Measurements from ENCODE around the gene HK3.

The HK3 gene

DNA sequence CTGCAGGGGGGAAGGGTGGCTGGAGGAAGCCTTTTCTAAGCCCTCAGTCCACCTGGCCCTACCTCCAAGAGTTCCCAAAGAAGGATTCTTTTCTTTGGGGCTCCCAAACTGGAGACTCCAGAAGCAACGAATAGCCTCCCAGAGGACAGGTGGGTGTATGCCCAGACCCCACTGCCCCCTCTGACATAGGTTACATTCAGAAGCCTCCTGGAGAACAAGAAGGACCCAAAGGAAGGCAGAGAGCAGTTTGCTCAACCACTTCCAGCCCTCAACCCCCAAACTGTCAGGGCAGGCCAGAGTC lies 10.3 kb downstream of the HK3 start:
- no peak overlapping the region for H3K27ac ChIP-seq (ENCODE audit: low read length)
- no peak overlapping the region for H3K9ac ChIP-seq (ENCODE audit: low read depth, low read length)
- H2AFZ ChIP-seq (ENCODE audit: low read depth, low read length), result no peak overlapping the region
- peaks cover 3% of the 10 kb centered on the region for H3K27me3 ChIP-seq (ENCODE audit: insufficient read depth, low read length, poor library complexity)
- H3K4me3 ChIP-seq (ENCODE audit: low read depth in 1 of 2, low read length in 2 of 2), result no peak overlapping the region
- DNase-seq (no peak), ATAC-seq (ENCODE audit: insufficient read depth, low read depth) (no peak)
- no peak for TF ChIP-seq EZH2 (IDR thresholded peaks at IDR 0.05; ENCODE audit: borderline replicate concordance, low read depth, low read length, severe bottlenecking)
- TF ChIP-seq, protein P1, sequence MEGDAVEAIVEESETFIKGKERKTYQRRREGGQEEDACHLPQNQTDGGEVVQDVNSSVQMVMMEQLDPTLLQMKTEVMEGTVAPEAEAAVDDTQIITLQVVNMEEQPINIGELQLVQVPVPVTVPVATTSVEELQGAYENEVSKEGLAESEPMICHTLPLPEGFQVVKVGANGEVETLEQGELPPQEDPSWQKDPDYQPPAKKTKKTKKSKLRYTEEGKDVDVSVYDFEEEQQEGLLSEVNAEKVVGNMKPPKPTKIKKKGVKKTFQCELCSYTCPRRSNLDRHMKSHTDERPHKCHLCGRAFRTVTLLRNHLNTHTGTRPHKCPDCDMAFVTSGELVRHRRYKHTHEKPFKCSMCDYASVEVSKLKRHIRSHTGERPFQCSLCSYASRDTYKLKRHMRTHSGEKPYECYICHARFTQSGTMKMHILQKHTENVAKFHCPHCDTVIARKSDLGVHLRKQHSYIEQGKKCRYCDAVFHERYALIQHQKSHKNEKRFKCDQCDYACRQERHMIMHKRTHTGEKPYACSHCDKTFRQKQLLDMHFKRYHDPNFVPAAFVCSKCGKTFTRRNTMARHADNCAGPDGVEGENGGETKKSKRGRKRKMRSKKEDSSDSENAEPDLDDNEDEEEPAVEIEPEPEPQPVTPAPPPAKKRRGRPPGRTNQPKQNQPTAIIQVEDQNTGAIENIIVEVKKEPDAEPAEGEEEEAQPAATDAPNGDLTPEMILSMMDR (IDR thresholded peaks at IDR 0.05; ENCODE audit: borderline replicate concordance, extremely low read depth, low read length, poor library complexity, severe bottlenecking), result no peak
- no peaks in the 10 kb centered on the region for H3K79me2 ChIP-seq (ENCODE audit: insufficient read depth, low read length)
- no peaks in the 10 kb centered on the region for H3K4me1 ChIP-seq (ENCODE audit: insufficient read depth, low read length)
- no peaks in the 10 kb centered on the region for H3K9me3 ChIP-seq (ENCODE audit: insufficient read depth, low read length, severe bottlenecking)
- peaks cover 3% of the 10 kb centered on the region for H4K20me1 ChIP-seq (ENCODE audit: insufficient read depth, low read length)
- no peaks in the 10 kb centered on the region for H3K36me3 ChIP-seq (ENCODE audit: insufficient read depth, low read length)
- no peak overlapping the region for H3K4me2 ChIP-seq (ENCODE audit: insufficient read depth, low read length)

DNA sequence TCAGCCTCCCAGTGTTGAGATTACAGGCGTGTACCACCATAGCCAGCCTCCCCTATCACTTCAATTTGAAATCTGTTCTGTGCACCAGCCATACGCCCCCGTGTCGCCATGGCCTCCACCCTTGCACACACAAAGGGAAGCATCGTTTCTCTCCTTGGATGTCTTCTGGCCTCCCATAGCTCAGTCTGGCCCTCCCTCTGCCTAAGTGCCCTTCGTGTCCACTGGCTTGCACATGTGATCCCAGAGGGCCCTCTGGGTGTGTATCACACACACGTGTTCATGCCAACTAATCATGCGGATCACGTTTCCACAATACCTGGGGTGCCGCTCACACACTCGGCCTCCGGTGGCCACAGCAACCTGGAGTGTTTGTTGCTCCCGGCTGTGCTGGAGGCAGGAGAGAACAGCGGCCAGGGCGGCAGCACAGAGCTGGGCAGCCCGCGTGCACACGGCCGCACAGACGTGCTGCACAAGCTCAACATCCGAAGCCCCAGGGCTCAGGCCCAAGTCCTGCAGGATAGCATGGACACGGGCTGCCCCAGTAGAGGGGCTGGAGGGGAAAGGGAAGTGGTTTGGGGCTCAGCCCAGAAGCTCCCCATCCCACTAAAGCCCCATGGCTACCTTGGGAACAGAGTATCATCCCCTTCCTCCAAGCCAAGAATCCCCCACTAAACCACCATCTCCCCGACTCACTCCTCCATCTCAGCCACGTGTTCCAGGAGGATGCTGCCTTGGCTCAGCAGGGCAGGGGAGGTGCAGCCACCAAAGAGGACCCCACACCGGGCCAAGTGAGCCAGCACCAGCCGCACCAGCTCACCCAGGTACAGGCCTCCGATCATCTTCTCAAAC lies 10.9 kb downstream of the HK3 start:
- Histone ChIP-seq H2AFZ (ENCODE audit: low read depth, low read length) (no peak overlapping the region), H3K4me1 (ENCODE audit: insufficient read depth, low read length) (no peaks in the 10 kb centered on the region), H3K36me3 (ENCODE audit: insufficient read depth, low read length) (no peaks in the 10 kb centered on the region), H3K79me2 (ENCODE audit: insufficient read depth, low read length) (no peaks in the 10 kb centered on the region), H3K4me2 (ENCODE audit: insufficient read depth, low read length) (no peak overlapping the region), H3K27me3 (ENCODE audit: insufficient read depth, low read length, poor library complexity) (no peaks in the 10 kb centered on the region), H3K9me3 (ENCODE audit: insufficient read depth, low read length, severe bottlenecking) (no peaks in the 10 kb centered on the region), H3K27ac (ENCODE audit: low read length) (no peak overlapping the region), H4K20me1 (ENCODE audit: insufficient read depth, low read length) (peaks cover 3% of the 10 kb centered on the region), H3K4me3 (ENCODE audit: low read depth in 1 of 2, low read length in 2 of 2) (no peak overlapping the region), H3K9ac (ENCODE audit: low read depth, low read length) (no peak overlapping the region)
- DNase-seq (no peak), ATAC-seq (ENCODE audit: insufficient read depth, low read depth) (no peak)
- TF ChIP-seq, protein P1 (IDR thresholded peaks at IDR 0.05; ENCODE audit: borderline replicate concordance, extremely low read depth, low read length, poor library complexity, severe bottlenecking), result no peak

DNA sequence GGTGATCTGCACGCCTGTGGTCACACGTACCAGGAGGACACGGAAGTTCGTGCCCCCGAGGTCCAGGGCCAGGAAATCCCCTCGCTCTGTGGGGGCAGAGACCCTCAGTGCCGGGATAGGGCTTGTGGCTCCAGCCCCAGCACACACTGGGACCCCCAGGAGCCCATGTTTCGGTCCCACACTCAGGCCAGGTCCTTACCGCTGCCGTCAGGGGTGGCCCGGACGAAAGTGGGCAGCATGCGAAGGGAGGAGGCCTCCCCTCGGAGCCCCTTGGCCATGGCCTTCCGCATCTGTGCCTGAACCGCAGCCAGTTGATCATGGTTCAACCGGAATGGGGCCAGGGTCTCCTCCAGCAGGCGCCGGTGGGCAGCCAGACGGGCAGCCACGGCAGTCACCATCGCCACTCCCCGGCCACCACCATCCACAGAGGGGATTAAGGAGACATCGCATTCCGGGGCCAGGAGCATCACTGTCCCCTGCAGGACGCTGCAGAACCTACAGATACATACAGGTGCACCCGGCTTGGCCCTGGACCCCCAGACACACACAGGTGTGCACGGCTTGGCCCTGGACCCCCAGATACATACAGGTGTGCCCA lies 11.8 kb downstream of the HK3 start:
- Histone ChIP-seq H3K36me3 (ENCODE audit: insufficient read depth, low read length) (no peaks in the 10 kb centered on the region), H3K4me3 (ENCODE audit: low read depth in 1 of 2, low read length in 2 of 2) (no peak overlapping the region), H3K9ac (ENCODE audit: low read depth, low read length) (no peak overlapping the region), H3K4me2 (ENCODE audit: insufficient read depth, low read length) (no peak overlapping the region), H3K27me3 (ENCODE audit: insufficient read depth, low read length, poor library complexity) (no peaks in the 10 kb centered on the region), H3K4me1 (ENCODE audit: insufficient read depth, low read length) (no peaks in the 10 kb centered on the region), H3K79me2 (ENCODE audit: insufficient read depth, low read length) (no peaks in the 10 kb centered on the region), H2AFZ (ENCODE audit: low read depth, low read length) (no peak overlapping the region), H4K20me1 (ENCODE audit: insufficient read depth, low read length) (peaks cover 6% of the 10 kb centered on the region), H3K27ac (ENCODE audit: low read length) (no peak overlapping the region), H3K9me3 (ENCODE audit: insufficient read depth, low read length, severe bottlenecking) (no peaks in the 10 kb centered on the region)
- ATAC-seq (ENCODE audit: insufficient read depth, low read depth) (no peak), DNase-seq (no peak)
- TF ChIP-seq EZH2 (IDR thresholded peaks at IDR 0.05; ENCODE audit: borderline replicate concordance, low read depth, low read length, severe bottlenecking), result no peak
- TF ChIP-seq, protein P1 (IDR thresholded peaks at IDR 0.05; ENCODE audit: borderline replicate concordance, extremely low read depth, low read length, poor library complexity, severe bottlenecking), result no peak

Measured in DND-41 (cell line).